Neuron (in vitro differentiated cells): ENCODE measurements around the gene SGMS1.

ENCODE experiments used
- H2AFZ ChIP-seq: one replicate; pipeline ENCODE4 v1.6.1; 2013; ENCODE audit warnings: low read depth, mild to moderate bottlenecking, inconsistent platforms, low read length, moderate library complexity
- H3K27me3 ChIP-seq: one replicate; pipeline ENCODE4 v1.6.1; 2013; ENCODE audit warnings: low read length; ENCODE audit not compliant: insufficient read depth
- H3K36me3 ChIP-seq: one replicate; pipeline ENCODE4 v1.6.1; 2013; ENCODE audit warnings: low read length; ENCODE audit not compliant: insufficient read depth
- H3K4me1 ChIP-seq: one replicate; pipeline ENCODE4 v1.6.1; 2013; ENCODE audit warnings: low read length; ENCODE audit not compliant: insufficient read depth
- H3K4me3 ChIP-seq: 2 replicates; pipeline ENCODE4 v1.5.1; 2013; ENCODE audit warnings: mild to moderate bottlenecking, low read length, moderate library complexity
- H3K9me3 ChIP-seq: one replicate; pipeline ENCODE4 v1.6.1; 2013; ENCODE audit warnings: low read length

The SGMS1 gene

GRCh38 chr10:50392426-50392825 is 231.3 kb downstream of the SGMS1 start:
- Histone ChIP-seq H3K9me3 (no peaks in the 10 kb centered on the region), H2AFZ (no peak overlapping the region)

GRCh38 chr10:50390302-50390701 is 233.5 kb downstream of the SGMS1 start:
- no peaks in the 10 kb centered on the region for H3K9me3 ChIP-seq
- no peaks in the 10 kb centered on the region for H3K36me3 ChIP-seq
- no peaks in the 10 kb centered on the region for H3K4me1 ChIP-seq
- no peak overlapping the region for H3K4me3 ChIP-seq
- no peaks in the 10 kb centered on the region for H3K27me3 ChIP-seq
- H2AFZ ChIP-seq = no peak overlapping the region

More at GRCh38 chr10:50392426-50392825, 231.3 kb downstream of the SGMS1 start:
- Histone ChIP-seq H3K4me3 (no peak overlapping the region), H3K36me3 (no peaks in the 10 kb centered on the region), H3K27me3 (no peaks in the 10 kb centered on the region), H3K4me1 (no peaks in the 10 kb centered on the region)

- no peaks in the 10 kb centered on the region for H3K9me3 ChIP-seq
Observed at GRCh38 chr10:50388181-50388580, 235.6 kb downstream of the SGMS1 start.

GRCh38 chr10:50387732-50388073 is 236.1 kb downstream of the SGMS1 start:
- H3K4me1 ChIP-seq = no peaks in the 10 kb centered on the region
- no peaks in the 10 kb centered on the region for H3K36me3 ChIP-seq
- no peak overlapping the region for H2AFZ ChIP-seq
- H3K27me3 ChIP-seq = no peaks in the 10 kb centered on the region
- H3K9me3 ChIP-seq = no peaks in the 10 kb centered on the region
- no peak overlapping the region for H3K4me3 ChIP-seq

More at GRCh38 chr10:50388181-50388580, 235.6 kb downstream of the SGMS1 start:
- no peaks in the 10 kb centered on the region for H3K27me3 ChIP-seq
- no peaks in the 10 kb centered on the region for H3K4me1 ChIP-seq
- H2AFZ ChIP-seq = no peak overlapping the region
- H3K4me3 ChIP-seq = no peak overlapping the region
- no peaks in the 10 kb centered on the region for H3K36me3 ChIP-seq

- Histone ChIP-seq H3K4me1 (no peaks in the 10 kb centered on the region), H3K9me3 (no peaks in the 10 kb centered on the region), H2AFZ (no peak overlapping the region)
Observed at GRCh38 chr10:50387007-50387731, 236.6 kb downstream of the SGMS1 start.

GRCh38 chr10:50385624-50386023 is 238.1 kb downstream of the SGMS1 start:
- H3K27me3 ChIP-seq = no peaks in the 10 kb centered on the region
- H2AFZ ChIP-seq = no peak overlapping the region
- H3K4me3 ChIP-seq = no peak overlapping the region
- H3K4me1 ChIP-seq = no peaks in the 10 kb centered on the region
- H3K36me3 ChIP-seq = no peaks in the 10 kb centered on the region
- no peaks in the 10 kb centered on the region for H3K9me3 ChIP-seq

More at GRCh38 chr10:50387007-50387731, 236.6 kb downstream of the SGMS1 start:
- no peak overlapping the region for H3K4me3 ChIP-seq
- no peaks in the 10 kb centered on the region for H3K27me3 ChIP-seq
- no peaks in the 10 kb centered on the region for H3K36me3 ChIP-seq

- Histone ChIP-seq H3K36me3 (no peaks in the 10 kb centered on the region), H3K9me3 (no peaks in the 10 kb centered on the region), H3K27me3 (no peaks in the 10 kb centered on the region), H2AFZ (no peak overlapping the region), H3K4me1 (no peaks in the 10 kb centered on the region), H3K4me3 (no peak overlapping the region)
Observed at GRCh38 chr10:50384898-50385297, 238.9 kb downstream of the SGMS1 start.

GRCh38 chr10:50384238-50384637 is 239.5 kb downstream of the SGMS1 start:
- Histone ChIP-seq H3K4me1 (no peaks in the 10 kb centered on the region), H3K27me3 (no peaks in the 10 kb centered on the region), H3K4me3 (no peak overlapping the region), H2AFZ (no peak overlapping the region), H3K36me3 (no peaks in the 10 kb centered on the region), H3K9me3 (no peaks in the 10 kb centered on the region)

GRCh38 chr10:50382576-50383023 is 241.2 kb downstream of the SGMS1 start:
- Histone ChIP-seq H3K9me3 (no peaks in the 10 kb centered on the region), H3K27me3 (no peaks in the 10 kb centered on the region), H3K36me3 (no peaks in the 10 kb centered on the region), H2AFZ (no peak overlapping the region), H3K4me3 (no peak overlapping the region), H3K4me1 (peaks cover 3% of the 10 kb centered on the region)

GRCh38 chr10:50381642-50382041 is 242.1 kb downstream of the SGMS1 start:
- H2AFZ ChIP-seq = no peak overlapping the region
- H3K27me3 ChIP-seq = no peaks in the 10 kb centered on the region
- H3K36me3 ChIP-seq = no peaks in the 10 kb centered on the region
- H3K4me3 ChIP-seq = no peak overlapping the region
- H3K9me3 ChIP-seq = no peaks in the 10 kb centered on the region
- H3K4me1 ChIP-seq = peaks cover 3% of the 10 kb centered on the region

- no peak overlapping the region for H2AFZ ChIP-seq
- H3K36me3 ChIP-seq = no peaks in the 10 kb centered on the region
- peaks cover 3% of the 10 kb centered on the region for H3K4me1 ChIP-seq
- no peaks in the 10 kb centered on the region for H3K9me3 ChIP-seq
- no peaks in the 10 kb centered on the region for H3K27me3 ChIP-seq
- no peak overlapping the region for H3K4me3 ChIP-seq
Observed at GRCh38 chr10:50379616-50380015, 244.1 kb downstream of the SGMS1 start.

- H3K36me3 ChIP-seq = no peaks in the 10 kb centered on the region
- no peak overlapping the region for H2AFZ ChIP-seq
- H3K27me3 ChIP-seq = no peaks in the 10 kb centered on the region
- H3K4me1 ChIP-seq = peaks cover 3% of the 10 kb centered on the region
- H3K9me3 ChIP-seq = no peaks in the 10 kb centered on the region
- no peak overlapping the region for H3K4me3 ChIP-seq
Observed at GRCh38 chr10:50375745-50376144, 248.0 kb downstream of the SGMS1 start.

- H3K9me3 ChIP-seq = no peaks in the 10 kb centered on the region
- H3K27me3 ChIP-seq = no peaks in the 10 kb centered on the region
- no peak overlapping the region for H3K4me3 ChIP-seq
- H2AFZ ChIP-seq = no peak overlapping the region
- H3K4me1 ChIP-seq = peaks cover 3% of the 10 kb centered on the region
- H3K36me3 ChIP-seq = no peaks in the 10 kb centered on the region
Observed at GRCh38 chr10:50375051-50375452, 248.7 kb downstream of the SGMS1 start.
